Fibroblast of lung (primary cell): Measurements from ENCODE around the gene GLOD5. TPM values are rescaled to one million over a fixed set of nuclear protein-coding genes. Genes with fewer than 3 reads are reported as not detected.

Experiments used
- DNase-seq, 2 donors: peaks; one replicate each; pipeline versions ENCODE4 v3.0.0 to v3.0.0-alpha.2; 2010; ENCODE audit warnings: low read depth in 2 of 2
- H2AFZ ChIP-seq: 2 replicates; pipeline ENCODE4 v1.5.1; 2012; ENCODE audit warnings: low read length, control low read depth, inconsistent platforms
- H3K27ac ChIP-seq: 2 replicates; pipeline ENCODE4 v1.5.1; 2011; ENCODE audit warnings: low read length, control low read depth; ENCODE audit not compliant: insufficient read depth
- H3K27me3 ChIP-seq: 2 replicates; pipeline ENCODE4 v1.5.1; 2011; ENCODE audit warnings: mild to moderate bottlenecking, low read length; ENCODE audit not compliant: control insufficient read depth, insufficient read depth
- H3K36me3 ChIP-seq: 2 replicates; pipeline ENCODE4 v1.5.1; 2011; ENCODE audit warnings: low read length; ENCODE audit not compliant: control insufficient read depth, insufficient read depth
- H3K4me1 ChIP-seq: 2 replicates; pipeline ENCODE4 v1.5.1; 2011; ENCODE audit warnings: low read length; ENCODE audit not compliant: control insufficient read depth, insufficient read depth; ENCODE audit errors: extremely low read depth
- H3K4me2 ChIP-seq: 2 replicates; pipeline ENCODE4 v1.5.1; 2011; ENCODE audit warnings: low read length, control low read depth; ENCODE audit not compliant: insufficient read depth; ENCODE audit errors: extremely low read depth
- H3K4me3 ChIP-seq, 4 experiments: fragments of 200-600 bp in 1 of 4; sonication (generic) in 1 of 4; replicated peaks in 1 of 4; 2 replicates each; pipeline ENCODE4 v1.5.1; 2011 to 2016; ENCODE audit warnings: low read length in 4 of 4, low read depth in 3 of 4, mild to moderate bottlenecking in 3 of 4, control low read depth in 2 of 4, inconsistent platforms in 1 of 4, mixed read lengths in 1 of 4; ENCODE audit not compliant: insufficient read depth in 1 of 4; ENCODE audit errors: control extremely low read depth in 1 of 4
- H3K79me2 ChIP-seq: 2 replicates; pipeline ENCODE4 v1.5.1; 2012; ENCODE audit warnings: mild to moderate bottlenecking, low read length, inconsistent platforms; ENCODE audit not compliant: control insufficient read depth, insufficient read depth
- H3K9ac ChIP-seq: 2 replicates; pipeline ENCODE4 v1.5.1; 2011; ENCODE audit warnings: mild to moderate bottlenecking, low read length, control low read depth; ENCODE audit not compliant: insufficient read depth
- H3K9me3 ChIP-seq: 2 replicates; pipeline ENCODE4 v1.5.1; 2012; ENCODE audit warnings: low read depth, low read length; ENCODE audit not compliant: control insufficient read depth, insufficient read depth
- H4K20me1 ChIP-seq: 2 replicates; pipeline ENCODE4 v1.5.1; 2011; ENCODE audit warnings: low read length; ENCODE audit not compliant: control insufficient read depth, insufficient read depth; ENCODE audit errors: extremely low read depth
- EZH2 ChIP-seq: IDR thresholded peaks from 2 replicates; pipeline ENCODE4 v1.5.1; 2012; ENCODE audit warnings: low read length, control low read depth, mild to moderate bottlenecking; ENCODE audit errors: missing control alignments
- polyA plus RNA-seq, 2 donors: library from polyadenylated mRNA; depleted of rRNA in 1 of 2; stranded (reverse) in 1 of 2; unstranded in 1 of 2; fragments of >200 nt; gene quantifications; 2 replicates each; pipeline ENCODE4 v1.2.1, GENCODE V29; 2011 to 2012; ENCODE audit warnings: missing spikeins in 1 of 2
- total RNA-seq: library from RNA; depleted of rRNA; stranded (reverse); fragments of >200 nt; gene quantifications from 2 replicates; pipeline ENCODE4 v1.2.1, GENCODE V29; 2014
- TF ChIP-seq, protein P1 (sequence below), 2 donors: IDR thresholded peaks in 1 of 2; conservative IDR thresholded peaks in 1 of 2; 1 replicate in 1 of 2; 2 replicates in 1 of 2; pipeline ENCODE4 v1.5.1; 2011 to 2012; ENCODE audit warnings: low read length in 2 of 2, control low read depth in 1 of 2, inconsistent platforms in 1 of 2, low read depth in 1 of 2, mild to moderate bottlenecking in 1 of 2

Gene GLOD5
- total and polyA plus RNA-seq, 2 donors (not counting 1 experiment from before 2014, with no cell fraction given), result not detected

DNA sequence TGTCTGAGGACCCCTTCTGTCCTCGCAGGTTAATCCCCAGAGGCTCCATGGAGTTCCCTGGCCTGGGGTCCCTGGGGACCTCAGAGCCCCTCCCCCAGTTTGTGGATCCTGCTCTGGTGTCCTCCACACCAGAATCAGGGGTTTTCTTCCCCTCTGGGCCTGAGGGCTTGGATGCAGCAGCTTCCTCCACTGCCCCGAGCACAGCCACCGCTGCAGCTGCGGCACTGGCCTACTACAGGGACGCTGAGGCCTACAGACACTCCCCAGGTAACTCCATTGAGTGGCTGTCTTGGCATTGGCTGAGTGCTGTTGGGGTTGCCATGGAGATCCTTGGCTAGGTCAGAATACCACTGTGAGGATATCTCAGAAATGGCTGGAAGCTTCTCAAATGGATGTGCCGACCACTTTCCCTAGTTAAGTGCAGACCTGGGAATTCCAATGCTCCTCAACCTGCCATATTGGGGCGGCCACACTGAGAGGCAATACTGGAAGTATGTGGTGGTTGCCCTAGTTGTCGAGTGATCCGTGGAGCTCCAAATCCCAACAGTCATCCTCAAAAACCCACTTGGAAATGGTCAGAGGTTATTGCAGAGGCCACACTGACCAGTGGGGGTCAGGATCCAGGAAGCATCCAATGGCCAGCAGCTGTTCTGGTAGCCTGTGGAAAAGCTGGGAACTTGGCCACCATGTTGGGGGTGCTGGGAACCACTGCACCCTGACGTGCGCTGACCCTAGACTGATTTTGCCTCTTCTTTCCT, 29.7 kb downstream of the GLOD5 start:
- no peak overlapping the region for H3K27ac ChIP-seq
- no peak overlapping the region for H2AFZ ChIP-seq
- no peaks in the 10 kb centered on the region for H3K4me1 ChIP-seq
- H3K4me2 ChIP-seq, result no peak overlapping the region
- no peaks in the 10 kb centered on the region for H3K79me2 ChIP-seq
- no peaks in the 10 kb centered on the region for H3K27me3 ChIP-seq
- no peaks in the 10 kb centered on the region for H3K9me3 ChIP-seq
- DNase-seq, result no peak
- no peak overlapping the region for H3K4me3 ChIP-seq
- no peaks in the 10 kb centered on the region for H4K20me1 ChIP-seq
- no peak overlapping the region for H3K9ac ChIP-seq
- TF ChIP-seq, protein P1, sequence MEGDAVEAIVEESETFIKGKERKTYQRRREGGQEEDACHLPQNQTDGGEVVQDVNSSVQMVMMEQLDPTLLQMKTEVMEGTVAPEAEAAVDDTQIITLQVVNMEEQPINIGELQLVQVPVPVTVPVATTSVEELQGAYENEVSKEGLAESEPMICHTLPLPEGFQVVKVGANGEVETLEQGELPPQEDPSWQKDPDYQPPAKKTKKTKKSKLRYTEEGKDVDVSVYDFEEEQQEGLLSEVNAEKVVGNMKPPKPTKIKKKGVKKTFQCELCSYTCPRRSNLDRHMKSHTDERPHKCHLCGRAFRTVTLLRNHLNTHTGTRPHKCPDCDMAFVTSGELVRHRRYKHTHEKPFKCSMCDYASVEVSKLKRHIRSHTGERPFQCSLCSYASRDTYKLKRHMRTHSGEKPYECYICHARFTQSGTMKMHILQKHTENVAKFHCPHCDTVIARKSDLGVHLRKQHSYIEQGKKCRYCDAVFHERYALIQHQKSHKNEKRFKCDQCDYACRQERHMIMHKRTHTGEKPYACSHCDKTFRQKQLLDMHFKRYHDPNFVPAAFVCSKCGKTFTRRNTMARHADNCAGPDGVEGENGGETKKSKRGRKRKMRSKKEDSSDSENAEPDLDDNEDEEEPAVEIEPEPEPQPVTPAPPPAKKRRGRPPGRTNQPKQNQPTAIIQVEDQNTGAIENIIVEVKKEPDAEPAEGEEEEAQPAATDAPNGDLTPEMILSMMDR (conservative IDR thresholded peaks at IDR 0.05 in 1 of 2, IDR thresholded peaks at IDR 0.05 in 1 of 2; ENCODE audit: low read depth in 1 of 2, low read length in 2 of 2), result no peak
- no peak for TF ChIP-seq EZH2
- H3K36me3 ChIP-seq, result no peaks in the 10 kb centered on the region

DNA sequence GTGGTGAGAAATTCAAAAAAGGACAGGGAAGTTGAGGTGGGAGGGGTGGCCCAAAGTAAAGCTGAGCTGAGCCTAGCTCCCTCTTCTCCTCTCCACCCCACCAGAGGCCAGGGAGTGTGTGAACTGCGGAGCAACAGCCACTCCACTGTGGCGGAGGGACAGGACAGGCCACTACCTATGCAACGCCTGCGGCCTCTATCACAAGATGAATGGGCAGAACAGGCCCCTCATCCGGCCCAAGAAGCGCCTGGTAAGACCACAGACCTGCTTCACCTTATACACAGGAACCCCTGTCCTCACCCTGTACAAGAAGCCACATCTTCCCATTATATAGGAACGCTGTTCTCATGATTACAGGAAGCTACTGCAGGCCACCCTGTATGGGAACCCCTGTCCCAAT, 30.7 kb downstream of the GLOD5 start:
- H3K9me3 ChIP-seq, result no peaks in the 10 kb centered on the region
- no peak overlapping the region for H3K27ac ChIP-seq
- H3K79me2 ChIP-seq, result no peaks in the 10 kb centered on the region
- no peak for DNase-seq
- no peak overlapping the region for H3K9ac ChIP-seq
- TF ChIP-seq, protein P1 (conservative IDR thresholded peaks at IDR 0.05 in 1 of 2, IDR thresholded peaks at IDR 0.05 in 1 of 2; ENCODE audit: low read depth in 1 of 2, low read length in 2 of 2), result no peak
- TF ChIP-seq EZH2, result no peak
- no peaks in the 10 kb centered on the region for H4K20me1 ChIP-seq
- H3K4me2 ChIP-seq, result no peak overlapping the region
- H3K4me1 ChIP-seq, result no peaks in the 10 kb centered on the region
- no peaks in the 10 kb centered on the region for H3K36me3 ChIP-seq
- H2AFZ ChIP-seq, result no peak overlapping the region
- H3K4me3 ChIP-seq, result no peak overlapping the region
- no peaks in the 10 kb centered on the region for H3K27me3 ChIP-seq

DNA sequence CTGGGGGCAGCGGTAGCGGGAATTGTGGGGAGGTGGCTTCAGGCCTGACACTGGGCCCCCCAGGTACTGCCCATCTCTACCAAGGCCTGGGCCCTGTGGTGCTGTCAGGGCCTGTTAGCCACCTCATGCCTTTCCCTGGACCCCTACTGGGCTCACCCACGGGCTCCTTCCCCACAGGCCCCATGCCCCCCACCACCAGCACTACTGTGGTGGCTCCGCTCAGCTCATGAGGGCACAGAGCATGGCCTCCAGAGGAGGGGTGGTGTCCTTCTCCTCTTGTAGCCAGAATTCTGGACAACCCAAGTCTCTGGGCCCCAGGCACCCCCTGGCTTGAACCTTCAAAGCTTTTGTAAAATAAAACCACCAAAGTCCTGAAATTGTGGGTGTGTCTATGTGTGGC, 32.4 kb downstream of the GLOD5 start:
- Histone ChIP-seq H3K27ac (no peak overlapping the region), H3K4me2 (no peak overlapping the region), H3K9me3 (no peaks in the 10 kb centered on the region), H2AFZ (no peak overlapping the region), H4K20me1 (no peaks in the 10 kb centered on the region), H3K79me2 (no peaks in the 10 kb centered on the region), H3K9ac (no peak overlapping the region), H3K4me3 (no peak overlapping the region), H3K36me3 (no peaks in the 10 kb centered on the region), H3K4me1 (no peaks in the 10 kb centered on the region), H3K27me3 (no peaks in the 10 kb centered on the region)
- no peak for DNase-seq
- no peak for TF ChIP-seq EZH2
- TF ChIP-seq, protein P1 (conservative IDR thresholded peaks at IDR 0.05 in 1 of 2, IDR thresholded peaks at IDR 0.05 in 1 of 2; ENCODE audit: low read depth in 1 of 2, low read length in 2 of 2), result no peak
